Dermis microvascular lymphatic vessel endothelial cell (primary cell): ENCODE data around the gene BTBD2. TPM values are rescaled to one million over a fixed set of nuclear protein-coding genes. Genes with fewer than 3 reads are reported as not detected.

Experiments
- DNase-seq, 2 donors: peaks; one replicate each; pipeline versions ENCODE4 v3.0.0 to v3.0.0-alpha.2; 2010; ENCODE audit warnings: low read depth in 2 of 2
- total RNA-seq: library from RNA; depleted of rRNA; stranded (reverse); fragments of >200 nt; gene quantifications from 2 replicates; pipeline ENCODE4 v1.2.1, GENCODE V29; 2014

Gene BTBD2
- total RNA-seq, 1 donor from 2014 or later: 32.5 TPM

DNA sequence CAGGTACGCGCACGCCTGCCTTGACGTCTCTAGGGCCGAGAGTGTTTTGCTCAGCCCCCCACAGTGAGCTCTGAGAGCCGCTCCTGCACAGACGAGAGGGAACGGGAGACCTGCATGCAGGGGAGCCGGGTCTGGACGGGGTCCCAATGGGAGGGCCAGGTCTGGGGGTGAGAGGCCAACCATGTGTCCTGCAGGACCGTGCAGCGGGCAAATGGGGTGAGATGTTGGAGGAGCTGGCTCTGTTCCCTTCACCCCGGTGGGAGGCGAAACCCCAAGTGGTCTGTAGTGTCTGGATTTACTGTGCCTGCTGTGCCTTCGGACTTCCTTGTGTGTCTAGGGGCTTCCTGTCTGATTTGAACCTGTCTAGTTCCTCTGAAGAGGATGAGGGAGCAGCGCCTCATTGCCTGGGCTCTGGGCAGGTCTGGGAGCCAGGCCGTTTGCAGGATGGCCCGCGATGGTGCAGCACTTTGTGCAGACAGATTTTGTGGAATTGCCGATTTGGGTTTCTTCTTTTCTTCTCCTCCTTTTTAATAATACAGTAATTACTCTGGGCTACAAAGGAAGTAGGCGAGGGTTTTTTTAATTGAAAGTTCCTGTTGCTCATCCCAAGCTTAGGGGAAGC is 72.5 kb downstream of the BTBD2 start:
- no peak for DNase-seq

DNA sequence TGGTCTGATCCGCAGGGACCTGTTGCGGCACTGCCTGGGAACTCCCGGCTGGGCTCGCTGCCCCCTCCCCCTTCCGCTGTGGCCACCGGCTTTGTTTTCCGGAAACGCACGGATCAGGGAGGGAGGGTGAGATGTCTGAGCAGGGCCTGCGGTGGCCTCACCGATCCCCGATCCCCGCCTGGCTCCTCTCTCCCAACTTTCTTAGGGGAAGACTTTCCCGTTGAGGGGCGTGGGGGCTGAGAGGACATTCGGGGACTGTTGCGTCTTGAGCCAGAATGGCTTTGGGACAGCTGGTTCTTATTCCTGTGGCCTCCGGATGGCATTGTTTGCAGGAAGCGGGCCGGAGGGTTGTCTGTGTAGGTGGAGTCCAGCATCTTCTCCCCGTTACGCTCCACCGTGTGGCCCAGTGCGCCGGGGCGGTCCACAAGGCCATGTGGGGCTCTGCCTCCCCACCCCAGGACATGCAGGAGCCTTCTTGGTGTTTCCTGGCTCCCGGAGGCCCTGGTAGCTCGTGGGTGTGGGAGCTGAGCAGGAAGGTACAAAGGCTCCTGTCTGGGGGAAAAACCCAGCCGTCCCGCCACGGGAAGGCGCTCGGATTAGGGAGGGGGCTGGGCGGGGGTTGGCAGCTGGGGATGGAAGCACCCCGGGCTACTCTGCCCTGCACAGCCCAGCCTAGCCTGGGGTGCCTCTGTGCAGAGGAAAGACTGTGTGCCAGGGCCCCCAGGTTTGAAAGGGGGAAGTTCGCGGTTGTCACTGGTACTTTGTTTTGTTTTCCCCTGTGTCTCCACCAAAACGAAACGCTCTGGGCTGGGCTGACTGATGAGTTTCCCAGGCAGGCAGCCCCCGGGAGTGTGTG is 73.2 kb downstream of the BTBD2 start:
- peak; percentile 57 to 88 for DNase-seq

DNA sequence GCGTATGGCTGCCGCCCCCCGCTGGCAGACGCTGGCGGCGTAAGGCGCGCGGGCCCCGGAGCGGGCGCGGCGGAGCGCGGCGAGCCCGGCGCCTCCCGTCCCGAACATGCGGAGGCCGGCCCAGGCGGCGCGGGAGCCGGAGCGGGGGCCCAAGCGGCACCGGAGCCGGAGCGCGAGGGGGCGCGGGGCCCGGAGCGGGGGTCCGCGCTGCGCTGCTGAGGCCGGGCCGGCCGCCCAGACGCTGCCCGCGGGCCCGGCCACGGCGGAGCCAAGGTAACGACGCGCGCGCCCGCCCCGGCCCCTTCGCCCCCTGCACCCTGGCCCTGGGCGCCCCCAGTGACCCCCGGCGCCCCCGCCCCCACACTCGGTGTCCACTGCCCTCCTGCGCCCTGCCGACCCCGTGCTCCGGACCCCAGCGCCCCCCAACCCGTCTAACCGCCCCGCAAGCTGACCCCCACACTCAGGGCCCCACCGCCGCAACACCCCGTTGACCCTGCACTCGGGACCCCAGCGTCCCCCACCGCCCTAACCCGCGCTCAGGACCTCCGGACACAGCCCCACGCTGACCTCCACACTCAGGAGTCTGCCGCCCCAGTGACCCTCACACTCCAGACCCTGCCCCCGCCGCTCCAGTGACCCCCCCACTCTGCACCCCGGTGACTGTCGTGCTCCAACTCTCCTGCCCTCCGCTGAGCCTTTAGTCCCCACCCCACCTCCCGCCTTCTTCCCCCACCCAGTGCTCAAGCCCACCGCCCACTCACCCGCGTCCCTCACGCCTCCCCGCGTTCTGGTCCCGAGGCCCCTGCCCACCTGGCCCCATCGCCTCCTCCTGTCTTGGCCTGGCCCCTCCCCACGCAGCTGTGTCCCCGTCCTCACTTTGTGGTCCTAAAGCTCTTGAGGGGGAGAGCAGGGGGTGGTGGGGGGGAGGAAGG is 74.1 kb downstream of the BTBD2 start, which contains the start of gene CSNK1G2:
TSS of gene CSNK1G2 (plus strand) at position 27 of the 932 bp plus-strand sequence. CDS start 28,601 bp downstream, outside the sequence.
- DNase-seq: no peak

DNA sequence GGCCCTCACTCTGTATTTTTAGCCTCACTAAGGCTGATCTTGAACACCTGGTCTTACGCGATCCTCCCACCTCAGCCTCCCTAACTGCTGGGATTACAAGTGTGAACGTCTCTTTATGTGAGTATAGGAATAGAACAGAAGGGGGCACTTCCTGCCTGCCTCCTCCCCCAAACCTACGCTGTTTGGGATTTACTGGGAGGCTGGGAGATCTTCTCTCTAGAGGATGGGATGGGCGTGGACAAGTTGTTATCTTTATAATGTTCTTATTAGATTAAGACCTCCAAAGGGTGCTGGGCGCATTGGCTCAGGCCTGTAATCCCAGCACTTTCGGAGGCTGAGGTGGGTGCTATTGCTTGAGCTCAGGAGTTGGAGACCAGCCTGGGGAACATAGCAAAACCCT is 77.4 kb downstream of the BTBD2 start:
- DNase-seq: no peak

DNA sequence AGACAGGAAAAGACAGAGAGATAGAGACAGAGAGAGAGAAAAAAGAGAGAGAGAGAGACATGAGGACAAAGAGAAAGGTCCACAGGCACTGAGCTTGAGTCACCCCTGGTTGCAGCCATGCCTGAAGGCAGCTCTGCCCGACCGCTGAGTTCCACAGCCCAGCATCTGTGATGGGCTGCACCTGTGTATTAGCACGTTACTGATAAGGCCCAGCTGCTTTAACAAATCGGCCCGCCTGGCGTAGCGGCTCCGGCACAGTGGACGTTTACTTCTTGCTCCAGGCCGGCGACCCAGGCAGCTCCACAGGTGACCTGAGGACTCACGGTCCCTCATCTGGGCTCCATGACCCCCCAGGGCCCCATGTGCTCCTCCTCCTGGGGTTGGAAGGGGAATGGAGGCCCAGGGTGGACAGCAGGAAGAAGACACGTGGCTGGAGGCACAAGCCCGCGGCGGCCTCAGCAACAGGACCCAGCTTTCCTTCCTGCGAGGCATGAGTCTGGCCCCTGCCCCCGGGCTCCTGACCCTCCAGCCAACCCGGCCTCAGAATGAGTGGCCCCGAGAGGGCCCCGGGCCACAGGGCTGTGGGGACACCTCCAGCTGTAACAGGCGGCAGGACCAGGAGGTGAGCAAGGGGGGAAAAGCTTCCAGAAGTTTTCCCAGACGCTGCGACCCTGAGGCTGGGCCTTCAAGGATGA is 78.5 kb downstream of the BTBD2 start:
- DNase-seq: no peak

DNA sequence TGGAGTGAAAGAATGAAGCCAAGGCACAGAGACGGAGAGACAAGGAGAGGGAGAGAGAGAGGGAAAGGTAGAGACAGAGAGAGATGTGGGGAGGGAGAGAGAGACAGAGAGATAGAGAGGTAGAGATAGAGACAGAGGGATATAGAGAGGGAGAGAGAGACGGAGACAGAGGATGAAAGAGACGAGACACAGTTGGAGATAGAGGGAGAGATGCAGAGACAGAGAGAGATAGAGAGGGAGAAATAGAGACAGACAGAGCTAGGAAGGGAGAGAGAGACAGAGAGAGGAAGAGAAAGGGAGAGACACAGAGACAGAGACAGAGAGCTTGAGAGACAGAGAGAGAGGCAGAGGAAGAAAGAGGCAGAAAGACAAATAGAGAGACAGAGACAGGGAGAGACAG is 79.1 kb downstream of the BTBD2 start:
- DNase-seq: no peak

DNA sequence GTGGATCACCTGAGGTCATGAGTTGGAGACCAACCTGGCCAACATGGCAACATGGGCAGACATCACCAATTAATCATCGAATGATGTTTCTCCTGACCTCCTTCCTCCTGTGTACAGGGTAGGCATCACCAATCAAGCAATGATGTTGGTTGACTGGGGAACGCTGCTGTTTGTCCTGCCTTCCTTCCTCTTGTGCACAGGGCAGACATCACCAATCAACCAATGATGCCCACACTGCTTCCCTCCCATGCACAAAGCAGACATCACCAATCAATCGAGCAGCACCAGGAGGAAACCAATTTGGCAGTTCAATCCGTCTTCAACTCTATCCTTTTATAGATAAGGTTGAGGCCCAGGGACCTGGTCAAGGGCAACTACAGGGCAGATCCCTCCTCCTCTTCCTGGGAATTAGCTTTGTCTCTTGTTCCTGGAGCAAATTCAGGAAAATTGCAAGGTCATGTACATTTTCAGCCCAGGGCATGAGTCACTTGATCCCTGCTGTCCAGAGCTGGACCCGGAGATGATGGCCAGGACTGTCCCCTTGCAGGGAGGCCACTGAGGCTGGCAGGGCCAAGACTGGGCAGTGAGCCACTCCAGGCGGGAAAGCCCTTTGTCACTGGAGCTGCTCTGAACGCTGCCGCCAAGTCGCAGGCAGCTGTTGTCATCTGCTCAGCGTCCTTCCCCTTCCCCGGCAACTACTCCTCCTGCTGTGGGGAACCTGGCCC is 79.9 kb downstream of the BTBD2 start:
- peak; percentile 57 to 78 for DNase-seq

Other genes with a start within 250 kb of the BTBD2 start
- gene ATP8B3, start 203.4 kb downstream of the BTBD2 start, total RNA-seq: 0.76 and 0.90 TPM in 2 replicates
- 3.7 and 8.0 TPM in 2 replicates for gene REXO1, start 167.2 kb downstream of the BTBD2 start, total RNA-seq
- 3.7 and 6.7 TPM in 2 replicates for gene KLF16, start 152.1 kb downstream of the BTBD2 start, total RNA-seq
- 70.1 and 93.4 TPM in 2 replicates for gene ABHD17A, start 130.2 kb downstream of the BTBD2 start, total RNA-seq
- 1.7 and 3.8 TPM in 2 replicates for gene ADAT3, start 110.3 kb downstream of the BTBD2 start, total RNA-seq
- gene SCAMP4, start 110.3 kb downstream of the BTBD2 start, total RNA-seq: 18.2 and 37.9 TPM in 2 replicates
- gene CSNK1G2, start 74.5 kb downstream of the BTBD2 start, total RNA-seq: 62.8 and 78.1 TPM in 2 replicates
- 105 and 109 TPM in 2 replicates for gene MKNK2, start 35.5 kb upstream of the BTBD2 start, total RNA-seq
- gene MOB3A, start 80.6 kb upstream of the BTBD2 start, total RNA-seq: 14.8 and 22.8 TPM in 2 replicates
- 0.76 and 0.77 TPM in 2 replicates for gene IZUMO4, start 81.2 kb upstream of the BTBD2 start, total RNA-seq
- 57.6 and 85.2 TPM in 2 replicates for gene AP3D1, start 135.9 kb upstream of the BTBD2 start, total RNA-seq
- gene DOT1L, start 148.2 kb upstream of the BTBD2 start, total RNA-seq: 2.7 and 4.9 TPM in 2 replicates
- gene PLEKHJ1, start 220.6 kb upstream of the BTBD2 start, total RNA-seq: 61.6 and 72.7 TPM in 2 replicates
- gene SF3A2, start 221.1 kb upstream of the BTBD2 start, total RNA-seq: 44.7 and 57.9 TPM in 2 replicates
- gene AMH, start 233.6 kb upstream of the BTBD2 start, total RNA-seq: 0.64 and 1.8 TPM in 2 replicates
- gene JSRP1, start 240.7 kb upstream of the BTBD2 start, total RNA-seq: not detected in 2 replicates